Measurements from ENCODE around the gene KLHL18.

KLHL18 gene

DNA sequence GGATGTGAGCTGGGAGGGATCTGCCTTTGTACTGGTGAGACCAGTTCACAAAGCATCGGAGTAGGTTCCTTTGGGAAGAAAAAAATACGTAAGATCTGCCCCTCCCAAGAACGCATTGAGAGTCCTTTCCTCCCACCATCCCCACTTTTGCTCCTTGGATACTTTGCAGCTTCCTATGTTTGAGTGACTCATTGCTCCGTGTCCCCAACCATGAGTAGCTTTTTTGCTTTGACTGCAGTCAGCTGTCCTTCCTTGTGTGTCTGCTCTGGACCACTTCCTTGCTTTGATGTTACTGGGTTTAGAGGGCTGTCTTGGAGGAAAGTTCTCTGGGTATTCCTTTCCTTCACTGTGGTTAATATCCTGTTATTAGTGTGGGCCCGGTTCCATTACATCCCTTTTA is 54.9 kb downstream of the KLHL18 start:
- TF ChIP-seq, protein P1, sequence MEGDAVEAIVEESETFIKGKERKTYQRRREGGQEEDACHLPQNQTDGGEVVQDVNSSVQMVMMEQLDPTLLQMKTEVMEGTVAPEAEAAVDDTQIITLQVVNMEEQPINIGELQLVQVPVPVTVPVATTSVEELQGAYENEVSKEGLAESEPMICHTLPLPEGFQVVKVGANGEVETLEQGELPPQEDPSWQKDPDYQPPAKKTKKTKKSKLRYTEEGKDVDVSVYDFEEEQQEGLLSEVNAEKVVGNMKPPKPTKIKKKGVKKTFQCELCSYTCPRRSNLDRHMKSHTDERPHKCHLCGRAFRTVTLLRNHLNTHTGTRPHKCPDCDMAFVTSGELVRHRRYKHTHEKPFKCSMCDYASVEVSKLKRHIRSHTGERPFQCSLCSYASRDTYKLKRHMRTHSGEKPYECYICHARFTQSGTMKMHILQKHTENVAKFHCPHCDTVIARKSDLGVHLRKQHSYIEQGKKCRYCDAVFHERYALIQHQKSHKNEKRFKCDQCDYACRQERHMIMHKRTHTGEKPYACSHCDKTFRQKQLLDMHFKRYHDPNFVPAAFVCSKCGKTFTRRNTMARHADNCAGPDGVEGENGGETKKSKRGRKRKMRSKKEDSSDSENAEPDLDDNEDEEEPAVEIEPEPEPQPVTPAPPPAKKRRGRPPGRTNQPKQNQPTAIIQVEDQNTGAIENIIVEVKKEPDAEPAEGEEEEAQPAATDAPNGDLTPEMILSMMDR (IDR thresholded peaks at IDR 0.05), result no peak
- DNase-seq (ENCODE audit: low spot score), result no peak

DNA sequence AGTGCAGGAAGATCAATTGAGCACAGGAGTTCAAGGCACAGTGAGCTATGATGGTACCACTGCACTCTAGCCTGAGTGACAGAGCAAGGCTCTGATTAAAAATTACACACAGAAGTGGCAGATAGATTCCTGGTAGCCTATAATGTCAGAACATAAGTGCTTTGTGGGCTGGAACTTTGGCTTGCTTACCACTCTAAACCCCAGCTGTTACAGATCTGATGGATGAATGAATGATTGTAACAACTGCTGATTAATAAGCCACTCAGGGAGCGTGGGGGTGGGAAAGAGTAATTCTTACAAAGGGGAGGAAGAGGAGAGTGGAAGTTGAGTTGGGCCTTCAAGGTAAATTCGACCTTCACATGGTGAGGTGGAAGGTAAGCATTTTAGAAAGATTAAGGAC is 57.2 kb downstream of the KLHL18 start:
- TF ChIP-seq, protein P1 (IDR thresholded peaks at IDR 0.05), result no peak
- Histone ChIP-seq H3K27ac (no peak overlapping the region), H3K4me3 (no peak overlapping the region)
- DNase-seq (ENCODE audit: low spot score), result no peak

More for the DNA sequence above, 54.9 kb downstream of the KLHL18 start:
- no peak overlapping the region for H3K4me3 ChIP-seq
- no peak overlapping the region for H3K27ac ChIP-seq

DNA sequence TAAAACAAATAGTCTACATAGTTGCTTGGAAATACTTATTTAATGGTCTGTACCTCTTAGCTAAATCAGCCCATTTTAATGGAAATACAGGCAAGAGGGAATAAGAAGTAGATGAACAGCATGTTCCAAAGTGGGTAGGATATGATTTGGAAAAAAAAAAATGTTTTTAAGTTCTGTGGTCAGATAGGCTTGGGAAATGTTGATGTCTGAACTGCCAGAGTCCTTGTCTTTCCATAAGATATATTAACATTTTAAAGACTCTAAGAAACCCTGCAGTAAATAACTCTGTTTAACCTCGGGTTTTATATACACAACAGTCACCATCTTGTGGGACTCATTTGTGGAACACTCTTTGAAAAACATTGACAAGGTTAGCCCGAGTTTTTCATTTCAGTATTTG is 58.1 kb downstream of the KLHL18 start:
- H3K27ac ChIP-seq, result no peak overlapping the region
- DNase-seq (ENCODE audit: low spot score), result no peak
- TF ChIP-seq, protein P1 (IDR thresholded peaks at IDR 0.05), result no peak
- H3K4me3 ChIP-seq, result no peak overlapping the region

DNA sequence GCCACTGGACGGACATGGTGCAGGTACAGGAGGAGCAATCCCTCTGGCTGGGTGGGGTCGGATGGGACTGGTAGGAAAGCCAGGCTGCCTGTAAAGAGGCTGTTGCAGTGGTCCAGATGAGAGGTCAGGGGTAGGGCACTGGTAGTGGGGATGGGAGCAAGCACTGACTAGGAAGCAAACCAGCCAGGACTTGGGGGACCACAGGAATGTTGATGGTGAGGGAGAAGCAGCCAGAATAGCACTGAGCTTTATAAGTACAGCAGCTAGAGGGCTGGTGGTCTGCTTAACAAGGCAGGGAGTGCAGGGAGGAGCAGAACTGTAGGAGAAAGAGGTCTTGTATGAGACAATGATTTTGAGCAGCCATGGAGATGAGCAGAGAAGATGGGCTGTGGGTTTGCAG is 59.4 kb downstream of the KLHL18 start:
- Histone ChIP-seq H3K4me3 (no peak overlapping the region), H3K27ac (no peak overlapping the region)
- TF ChIP-seq, protein P1 (IDR thresholded peaks at IDR 0.05), result no peak
- no peak for DNase-seq (ENCODE audit: low spot score)

DNA sequence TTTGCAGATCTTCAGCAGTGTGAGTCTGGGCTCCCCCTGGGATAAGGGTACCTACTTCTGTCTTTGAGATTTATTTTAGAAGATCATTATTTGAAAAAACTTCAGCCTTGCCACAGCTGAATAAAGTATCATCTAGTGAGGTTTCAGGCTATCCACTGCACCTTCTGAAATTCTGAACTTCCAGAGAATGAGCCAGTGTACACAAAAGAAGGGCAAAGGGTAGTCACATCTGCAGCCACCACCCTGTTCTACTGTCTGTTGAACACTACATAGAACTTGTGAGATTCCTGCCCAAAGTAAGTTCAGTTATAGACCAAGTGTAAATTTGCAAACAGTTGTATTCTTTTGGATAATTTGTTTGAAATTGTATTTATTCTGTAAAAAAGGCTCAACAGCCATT is 60.1 kb downstream of the KLHL18 start:
- TF ChIP-seq, protein P1 (IDR thresholded peaks at IDR 0.05), result no peak
- H3K27ac ChIP-seq, result no peak overlapping the region
- H3K4me3 ChIP-seq, result no peak overlapping the region
- no peak for DNase-seq (ENCODE audit: low spot score)

DNA sequence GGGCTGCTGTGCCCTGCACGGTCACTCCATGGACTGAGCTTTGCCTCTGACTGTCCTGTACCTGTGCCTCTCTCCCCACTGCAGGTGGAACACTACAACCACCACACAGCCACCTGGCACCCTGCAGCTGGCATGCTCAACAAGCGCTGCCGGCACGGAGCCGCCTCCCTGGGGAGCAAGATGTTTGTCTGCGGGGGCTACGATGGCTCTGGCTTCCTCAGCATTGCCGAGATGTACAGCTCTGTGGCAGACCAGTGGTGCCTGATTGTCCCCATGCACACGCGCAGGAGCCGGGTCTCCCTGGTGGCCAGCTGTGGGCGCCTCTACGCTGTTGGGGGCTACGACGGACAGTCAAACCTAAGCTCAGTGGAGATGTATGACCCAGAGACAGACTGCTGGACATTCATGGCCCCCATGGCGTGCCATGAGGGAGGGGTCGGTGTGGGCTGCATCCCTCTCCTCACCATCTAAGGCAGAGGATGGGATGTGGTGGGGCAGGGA is 60.8 kb downstream of the KLHL18 start:
- TF ChIP-seq, protein P1 (IDR thresholded peaks at IDR 0.05), result no peak
- DNase-seq (ENCODE audit: low spot score), result no peak

DNA sequence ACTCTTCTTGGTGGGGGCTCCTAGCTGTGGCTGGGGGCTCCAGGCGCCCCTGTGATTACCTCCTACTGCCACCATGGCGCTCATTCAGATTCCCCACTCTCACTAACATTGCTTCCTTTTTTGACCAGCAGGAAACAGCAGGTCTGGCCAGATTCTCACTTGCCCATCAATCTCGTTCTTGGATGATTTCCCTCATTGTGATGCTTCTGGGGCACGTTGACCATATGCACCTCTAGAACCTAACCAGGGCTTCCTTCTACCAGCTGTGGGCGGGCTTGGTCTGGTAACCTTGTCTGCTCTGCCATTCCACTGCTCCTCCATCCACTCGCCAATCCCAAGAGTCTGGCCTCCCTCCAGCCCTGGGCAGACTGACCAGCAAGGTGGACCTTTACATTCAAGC is 62.2 kb downstream of the KLHL18 start:
- Histone ChIP-seq H3K4me3 (no peak overlapping the region), H3K27ac (no peak overlapping the region)
- TF ChIP-seq, protein P1 (IDR thresholded peaks at IDR 0.05), result no peak
- no peak for DNase-seq (ENCODE audit: low spot score)

More for the DNA sequence above, 60.8 kb downstream of the KLHL18 start:
- no peak overlapping the region for H3K27ac ChIP-seq
- no peak overlapping the region for H3K4me3 ChIP-seq
